Mucosa of descending colon (tissue), 3 donors: ENCODE data around the gene FAM3A. TPM values are rescaled to one million over a fixed set of nuclear protein-coding genes. Genes with fewer than 3 reads are reported as not detected.

Experiments
- ATAC-seq: fragments of 200-7000 bp; cut with Tn5 transposase; one replicate; pipeline ENCODE4 v1.9.1; 2020; ENCODE audit warnings: mild to moderate bottlenecking, moderate library complexity
- DNase-seq, 3 donors: peaks; one replicate each; pipeline ENCODE4 v3.0.0-alpha.2; 2020
- H3K36me3 ChIP-seq: fragments of 200-600 bp; one replicate; pipeline ENCODE4 v1.8.0; 2021; ENCODE audit warnings: low read depth, mild to moderate bottlenecking
- H3K4me1 ChIP-seq: fragments of 200-600 bp; one replicate; pipeline ENCODE4 v1.8.0; 2021; ENCODE audit warnings: low read depth, mild to moderate bottlenecking
- H3K4me3 ChIP-seq: fragments of 200-600 bp; one replicate; pipeline ENCODE4 v1.8.0; 2021; ENCODE audit warnings: mild to moderate bottlenecking
- H3K9me3 ChIP-seq: fragments of 200-600 bp; one replicate; pipeline ENCODE4 v1.8.0; 2021; ENCODE audit warnings: mild to moderate bottlenecking
- CTCF ChIP-seq: fragments of 200-600 bp; IDR thresholded peaks from one replicate; pipeline ENCODE4 v1.8.0; 2022; ENCODE audit warnings: antibody characterized with exemption, mild to moderate bottlenecking
- intact Hi-C, 2 donors: fragments of 100-400 bp; cut with DNase I in 1 of 2; cut with micrococcal nuclease in 1 of 2; formaldehyde crosslinking; loops; one replicate each; pipeline versions ENCODE4 v1.11.0 to v1.11.1; 2022; cut with DNase I, micrococcal nuclease
- total RNA-seq, 3 donors: library from RNA; stranded (reverse); fragmentation: NEBNext Ultra II Directional in 2 of 3; extraction: Animal tissue kit (Norgen Biotek cat#: 25700) in 2 of 3; gene quantifications; one replicate each; pipeline versions ENCODE4 v1.2.1 to v1.2.4, GENCODE V29; 2021 to 2023
- donor health status: DM: no; HTN: no; CAD: no; lungs with moderate emphysema.
- donor health status: DM: no; HTN: no; CAD: no.
- donor health status: DM: no; HTN: yes; CAD: no.

FAM3A gene
- total RNA-seq, 3 donors from 2014 or later, result 52.5 to 75.6 (median 64.8) TPM

GRCh38 chrX:154486052-154486395 lies 30.0 kb downstream of the FAM3A start:
- no peak for TF ChIP-seq CTCF
- Histone ChIP-seq H3K36me3 (no peaks in the 10 kb centered on the region), H3K4me3 (peak overlapping the region; percentile 65), H3K4me1 (no peaks in the 10 kb centered on the region), H3K9me3 (no peaks in the 10 kb centered on the region)
- ATAC-seq (peak; percentile 4), DNase-seq (peak; percentile 36 to 72 (median 58))
- intact Hi-C loops, result no loop called here

- Histone ChIP-seq H3K4me1 (no peaks in the 10 kb centered on the region), H3K9me3 (no peaks in the 10 kb centered on the region), H3K4me3 (peak overlapping the region; percentile 65), H3K36me3 (no peaks in the 10 kb centered on the region)
- DNase-seq (no peak), ATAC-seq (no peak)
- TF ChIP-seq CTCF, result no peak
- intact Hi-C loops, result no loop called here
Observed at GRCh38 chrX:154485150-154486051, 30.6 kb downstream of the FAM3A start.

- ATAC-seq (peak; percentile 58), DNase-seq (no peak)
- Histone ChIP-seq H3K36me3 (no peaks in the 10 kb centered on the region), H3K4me3 (no peak overlapping the region), H3K9me3 (no peaks in the 10 kb centered on the region), H3K4me1 (no peaks in the 10 kb centered on the region)
- intact Hi-C loops, result no loop called here
- no peak for TF ChIP-seq CTCF
Observed at GRCh38 chrX:154484255-154485149, 31.5 kb downstream of the FAM3A start.

GRCh38 chrX:154483325-154483724 lies 32.7 kb downstream of the FAM3A start:
- no peak for TF ChIP-seq CTCF
- no peaks in the 10 kb centered on the region for H3K36me3 ChIP-seq
- no peaks in the 10 kb centered on the region for H3K9me3 ChIP-seq
- ATAC-seq (no peak), DNase-seq (no peak)
- intact Hi-C loops, result no loop called here
- no peak overlapping the region for H3K4me3 ChIP-seq
- no peaks in the 10 kb centered on the region for H3K4me1 ChIP-seq

- DNase-seq (no peak), ATAC-seq (no peak)
- Histone ChIP-seq H3K4me1 (no peaks in the 10 kb centered on the region), H3K9me3 (no peaks in the 10 kb centered on the region), H3K4me3 (no peak overlapping the region), H3K36me3 (no peaks in the 10 kb centered on the region)
- TF ChIP-seq CTCF, result no peak
- intact Hi-C loops, result no loop called here
Observed at GRCh38 chrX:154482786-154483185, 33.2 kb downstream of the FAM3A start.
